ENCODE data around the gene THAP2. TPM values are rescaled to one million over a fixed set of nuclear protein-coding genes. Genes with fewer than 3 reads are reported as not detected.

THAP2 gene
- total RNA-seq, 3 donors from 2014 or later (not counting 1 experiment from before 2014, with no cell fraction given) = 17.2 to 34.2 (median 31.1) TPM

- peaks cover 25% of the 10 kb centered on the region for H3K36me3 Mint-ChIP-seq
- no peaks in the 10 kb centered on the region for H3K27me3 Mint-ChIP-seq (ENCODE audit: low read depth in 2 of 2)
- peaks cover 12 to 15% of the 10 kb centered on the region in 2 donors for H3K4me1 Mint-ChIP-seq
- H3K9me3 Mint-ChIP-seq = no peaks in the 10 kb centered on the region
- Histone ChIP-seq H3K27me3 (ENCODE audit: control insufficient read depth, insufficient read depth, low read length) (no peaks in the 10 kb centered on the region), H3K4me3 (ENCODE audit: low read length) (no peak overlapping the region), H3K9me3 (ENCODE audit: control insufficient read depth, insufficient read depth, low read length) (no peaks in the 10 kb centered on the region), H3K4me1 (ENCODE audit: control insufficient read depth, insufficient read depth, low read length) (no peaks in the 10 kb centered on the region), H3K27ac (ENCODE audit: low read length) (no peak overlapping the region), H3K36me3 (ENCODE audit: control insufficient read depth, insufficient read depth, low read length) (peaks cover 93% of the 10 kb centered on the region)
- H3K4me3 Mint-ChIP-seq = no peak overlapping the region
- DNase-seq (no peak), ATAC-seq (no peak)
- no peak for TF ChIP-seq CTCF (IDR thresholded peaks at IDR 0.05)
- H3K27ac Mint-ChIP-seq = peak overlapping the region; percentile 62 to 68
- intact Hi-C loops (cut with micrococcal nuclease) = no loop called here
- 25% methylated on average over 5 of the region's 5 CpGs for WGBS (ENCODE audit: insufficient coverage)
Observed at GRCh38 chr12:71626098-71626497, 38.0 kb upstream of the THAP2 start.

GRCh38 chr12:71626768-71627167, 37.3 kb upstream of the THAP2 start:
- intact Hi-C loops (cut with micrococcal nuclease) = no loop called here
- Mint-ChIP-seq H3K4me1 (peaks cover 11 to 15% of the 10 kb centered on the region in 2 donors), H3K27me3 (ENCODE audit: low read depth in 2 of 2) (no peaks in the 10 kb centered on the region), H3K27ac (peak overlapping the region; percentile 62 to 68), H3K9me3 (no peaks in the 10 kb centered on the region), H3K4me3 (no peak overlapping the region), H3K36me3 (peaks cover 24% of the 10 kb centered on the region)
- DNase-seq (no peak), ATAC-seq (no peak)
- no peak for TF ChIP-seq CTCF (IDR thresholded peaks at IDR 0.05)
- Histone ChIP-seq H3K27ac (ENCODE audit: low read length) (no peak overlapping the region), H3K27me3 (ENCODE audit: control insufficient read depth, insufficient read depth, low read length) (no peaks in the 10 kb centered on the region), H3K9me3 (ENCODE audit: control insufficient read depth, insufficient read depth, low read length) (no peaks in the 10 kb centered on the region), H3K4me1 (ENCODE audit: control insufficient read depth, insufficient read depth, low read length) (no peaks in the 10 kb centered on the region), H3K4me3 (ENCODE audit: low read length) (no peak overlapping the region), H3K36me3 (ENCODE audit: control insufficient read depth, insufficient read depth, low read length) (peaks cover 95% of the 10 kb centered on the region)
- 92% methylated on average over 1 of the region's 3 CpGs for WGBS (ENCODE audit: insufficient coverage)

- Mint-ChIP-seq H3K4me1 (peaks cover 6 to 15% of the 10 kb centered on the region in 2 donors), H3K4me3 (no peak overlapping the region), H3K27ac (no peak overlapping the region), H3K27me3 (ENCODE audit: low read depth in 2 of 2) (no peaks in the 10 kb centered on the region), H3K36me3 (peaks cover 24% of the 10 kb centered on the region), H3K9me3 (no peaks in the 10 kb centered on the region)
- Histone ChIP-seq H3K36me3 (ENCODE audit: control insufficient read depth, insufficient read depth, low read length) (peaks cover 95% of the 10 kb centered on the region), H3K4me1 (ENCODE audit: control insufficient read depth, insufficient read depth, low read length) (no peaks in the 10 kb centered on the region), H3K27ac (ENCODE audit: low read length) (no peak overlapping the region), H3K27me3 (ENCODE audit: control insufficient read depth, insufficient read depth, low read length) (no peaks in the 10 kb centered on the region), H3K9me3 (ENCODE audit: control insufficient read depth, insufficient read depth, low read length) (no peaks in the 10 kb centered on the region), H3K4me3 (ENCODE audit: low read length) (no peak overlapping the region)
- DNase-seq = no peak
- TF ChIP-seq CTCF (IDR thresholded peaks at IDR 0.05) = no peak
- intact Hi-C loops (cut with micrococcal nuclease) = no loop called here
- WGBS (ENCODE audit: insufficient coverage) = 100% methylated on average over 2 of the region's 2 CpGs
- ATAC-seq = no peak
Observed at GRCh38 chr12:71627438-71628002, 36.6 kb upstream of the THAP2 start.

GRCh38 chr12:71636704-71637115, 27.4 kb upstream of the THAP2 start:
- peak; percentile 75 for TF ChIP-seq CTCF (IDR thresholded peaks at IDR 0.05)
- intact Hi-C loops (cut with micrococcal nuclease) = loop anchor here (2.0 kb wide), 1 partner anchor 110 kb away; no protein-coding TSS in a partner anchor
- no peaks in the 10 kb centered on the region for H3K27me3 ChIP-seq (ENCODE audit: control insufficient read depth, insufficient read depth, low read length)
- 20% methylated on average over 1 of the region's 3 CpGs for WGBS (ENCODE audit: insufficient coverage)
- H3K9me3 ChIP-seq (ENCODE audit: control insufficient read depth, insufficient read depth, low read length) = no peaks in the 10 kb centered on the region
- ATAC-seq (peak; percentile 66 to 89 (median 76)), DNase-seq (peak in 1 of 2 donors; percentile 80)
- Mint-ChIP-seq H3K27me3 (ENCODE audit: low read depth in 2 of 2) (no peaks in the 10 kb centered on the region), H3K4me1 (peaks cover 12 to 15% of the 10 kb centered on the region in 2 donors), H3K9me3 (no peaks in the 10 kb centered on the region), H3K4me3 (no peak overlapping the region), H3K36me3 (peaks cover 28% of the 10 kb centered on the region), H3K27ac (peak overlapping the region; percentile 72 to 80)
- no peak overlapping the region for H3K27ac ChIP-seq (ENCODE audit: low read length)
- no peak overlapping the region for H3K4me3 ChIP-seq (ENCODE audit: low read length)
- H3K4me1 ChIP-seq (ENCODE audit: control insufficient read depth, insufficient read depth, low read length) = no peaks in the 10 kb centered on the region
- peaks cover 87% of the 10 kb centered on the region for H3K36me3 ChIP-seq (ENCODE audit: control insufficient read depth, insufficient read depth, low read length)

Data from natural killer cell (primary cell).